B cell (primary cell): ENCODE results near the gene ETV6.

Experiments used
- EZH2 ChIP-seq: IDR thresholded peaks from 2 replicates; pipeline ENCODE4 v1.6.1; 2012; ENCODE audit warnings: borderline replicate concordance, low read depth, mild to moderate bottlenecking, moderate library complexity, low read length; ENCODE audit not compliant: insufficient read depth, poor library complexity, severe bottlenecking
- TF ChIP-seq, protein P1 (sequence below): fragments of 200-600 bp; IDR thresholded peaks from one replicate; pipeline ENCODE4 v1.8.0; 2022; ENCODE audit warnings: antibody characterized with exemption, mild to moderate bottlenecking

DNA sequence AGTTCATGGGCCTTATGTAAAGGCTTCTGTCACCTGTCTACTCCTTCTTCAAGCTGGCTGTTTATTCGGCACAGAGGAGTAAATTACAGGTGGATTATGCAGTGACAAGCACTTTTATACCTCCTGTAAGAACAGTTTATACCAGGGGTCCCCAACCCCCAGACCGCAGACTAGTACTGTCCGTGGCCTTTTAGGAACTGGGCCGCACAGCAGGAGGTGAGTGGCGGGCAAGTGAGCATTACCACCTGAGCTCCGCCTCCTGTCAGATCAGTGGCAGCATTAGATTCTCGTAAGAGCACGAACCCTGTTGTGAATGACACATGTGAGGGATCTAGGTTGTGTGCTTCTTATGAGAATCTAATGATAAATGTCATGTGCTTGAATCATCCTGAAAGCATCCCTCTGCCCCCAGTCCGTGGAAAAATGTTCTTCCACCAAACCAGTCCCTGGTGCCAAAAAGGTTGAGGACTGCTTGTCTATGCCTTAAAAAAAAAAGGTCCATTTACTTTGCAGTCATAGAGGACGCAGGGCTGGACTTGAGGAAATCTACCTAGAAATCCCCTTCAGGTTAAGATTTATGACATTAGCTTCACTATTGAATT, 78.8 kb downstream of the ETV6 start:
- TF ChIP-seq, protein P1, sequence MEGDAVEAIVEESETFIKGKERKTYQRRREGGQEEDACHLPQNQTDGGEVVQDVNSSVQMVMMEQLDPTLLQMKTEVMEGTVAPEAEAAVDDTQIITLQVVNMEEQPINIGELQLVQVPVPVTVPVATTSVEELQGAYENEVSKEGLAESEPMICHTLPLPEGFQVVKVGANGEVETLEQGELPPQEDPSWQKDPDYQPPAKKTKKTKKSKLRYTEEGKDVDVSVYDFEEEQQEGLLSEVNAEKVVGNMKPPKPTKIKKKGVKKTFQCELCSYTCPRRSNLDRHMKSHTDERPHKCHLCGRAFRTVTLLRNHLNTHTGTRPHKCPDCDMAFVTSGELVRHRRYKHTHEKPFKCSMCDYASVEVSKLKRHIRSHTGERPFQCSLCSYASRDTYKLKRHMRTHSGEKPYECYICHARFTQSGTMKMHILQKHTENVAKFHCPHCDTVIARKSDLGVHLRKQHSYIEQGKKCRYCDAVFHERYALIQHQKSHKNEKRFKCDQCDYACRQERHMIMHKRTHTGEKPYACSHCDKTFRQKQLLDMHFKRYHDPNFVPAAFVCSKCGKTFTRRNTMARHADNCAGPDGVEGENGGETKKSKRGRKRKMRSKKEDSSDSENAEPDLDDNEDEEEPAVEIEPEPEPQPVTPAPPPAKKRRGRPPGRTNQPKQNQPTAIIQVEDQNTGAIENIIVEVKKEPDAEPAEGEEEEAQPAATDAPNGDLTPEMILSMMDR, result no peak
- TF ChIP-seq EZH2, result no peak
